Left lung (tissue), 10 donors: Measurements from ENCODE around the gene TSPEAR. TPM values are rescaled to one million over a fixed set of nuclear protein-coding genes. Genes with fewer than 3 reads are reported as not detected.

Source experiments
- ATAC-seq: fragments of 200-7000 bp; cut with Tn5 transposase; one replicate; pipeline ENCODE4 v1.9.1; 2020; ENCODE audit warnings: moderate library complexity
- DNase-seq, 4 donors: peaks; one replicate each; pipeline ENCODE4 v3.0.0-alpha.2; 2013 to 2020
- H3K27ac ChIP-seq, 2 donors: fragments of 200-600 bp; sonication (generic) in 1 of 2; one replicate each; pipeline versions ENCODE4 v1.5.0 to v1.8.0; 2020 to 2021
- H3K27me3 ChIP-seq, 2 donors: fragments of 200-600 bp; sonication (generic) in 1 of 2; one replicate each; pipeline versions ENCODE4 v1.5.0 to v1.8.0; 2020 to 2021
- H3K36me3 ChIP-seq, 2 donors: fragments of 200-600 bp; sonication (generic) in 1 of 2; one replicate each; pipeline versions ENCODE4 v1.5.0 to v1.8.0; 2020 to 2021
- H3K4me1 ChIP-seq, 2 donors: fragments of 200-600 bp; one replicate each; pipeline ENCODE4 v1.8.0; 2021
- H3K4me3 ChIP-seq, 2 donors: fragments of 200-600 bp; sonication (generic) in 1 of 2; one replicate each; pipeline versions ENCODE4 v1.5.0 to v1.8.0; 2020 to 2021; ENCODE audit warnings: mild to moderate bottlenecking in 1 of 2
- H3K9me3 ChIP-seq, 2 donors: fragments of 200-600 bp; sonication (generic) in 1 of 2; one replicate each; pipeline versions ENCODE4 v1.5.0 to v1.8.0; 2020 to 2021
- CTCF ChIP-seq, 2 donors: fragments of 200-600 bp; sonication (generic) in 1 of 2; IDR thresholded peaks; one replicate each; pipeline versions ENCODE4 v1.5.0 to v1.8.0; 2021; ENCODE audit warnings: antibody characterized with exemption in 2 of 2
- intact Hi-C, 2 donors: fragments of 100-400 bp; cut with DNase I; formaldehyde crosslinking; loops; one replicate each; pipeline versions ENCODE4 v1.11.2 to v1.14.2; 2022
- polyA plus RNA-seq, 6 donors: library from polyadenylated mRNA; unstranded; fragments of 120-200 nt; gene quantifications; one replicate each; pipeline ENCODE4 v1.2.1, GENCODE V29; 2013; ENCODE audit not compliant: insufficient read length in 6 of 6
- total RNA-seq, 2 donors: library from RNA; stranded (reverse); fragmentation: NEBNext Ultra II Directional; extraction: Animal tissue kit (Norgen Biotek cat#: 25700); gene quantifications; one replicate each; pipeline ENCODE4 v1.2.1, GENCODE V29; 2021
- donor health status: DM: no; HTN: yes; CAD: no.
- donor health status: DM: no; HTN: no; CAD: no.

Gene TSPEAR
- total and polyA plus RNA-seq, 8 donors = 0.10 to 4.7 (median 3.3) TPM

GRCh38 chr21:44448651-44449131, 262.7 kb downstream of the TSPEAR start:
- intact Hi-C loops = no loop called here
- no peaks in the 10 kb centered on the region for H3K36me3 ChIP-seq
- peaks cover 0 to 72% of the 10 kb centered on the region in 2 donors for H3K27me3 ChIP-seq
- no peak overlapping the region for H3K4me3 ChIP-seq
- no peak overlapping the region for H3K27ac ChIP-seq
- H3K9me3 ChIP-seq = peaks cover 0 to 3% of the 10 kb centered on the region in 2 donors
- TF ChIP-seq CTCF (IDR thresholded peaks at IDR 0.05) = no peak
- H3K4me1 ChIP-seq = no peaks in the 10 kb centered on the region
- peak in 2 of 4 donors; percentile 18 to 52 for DNase-seq
- no peak for ATAC-seq

Other genes starting within 250 kb of the TSPEAR start
- gene KRTAP10-1, start 171.4 kb downstream of the TSPEAR start, total RNA-seq = not detected
- not detected for gene KRTAP10-1, start 171.4 kb downstream of the TSPEAR start, polyA plus RNA-seq
- under 1 TPM in 1 of 2 donors, not detected in 1; 0.24 TPM for gene KRTAP10-2, start 160.1 kb downstream of the TSPEAR start, total RNA-seq
- gene KRTAP10-2, start 160.1 kb downstream of the TSPEAR start, polyA plus RNA-seq = not detected
- not detected for gene KRTAP10-3, start 152.8 kb downstream of the TSPEAR start, total RNA-seq
- gene KRTAP10-3, start 152.8 kb downstream of the TSPEAR start, polyA plus RNA-seq = not detected
- not detected for gene KRTAP10-4, start 137.8 kb downstream of the TSPEAR start, total RNA-seq
- gene KRTAP10-4, start 137.8 kb downstream of the TSPEAR start, polyA plus RNA-seq = not detected
- gene KRTAP10-5, start 131.0 kb downstream of the TSPEAR start, total RNA-seq = not detected
- not detected for gene KRTAP10-5, start 131.0 kb downstream of the TSPEAR start, polyA plus RNA-seq
- not detected for gene KRTAP10-6, start 119.1 kb downstream of the TSPEAR start, total RNA-seq
- not detected for gene KRTAP10-6, start 119.1 kb downstream of the TSPEAR start, polyA plus RNA-seq
- not detected for gene KRTAP10-7, start 111.0 kb downstream of the TSPEAR start, total RNA-seq
- not detected for gene KRTAP10-7, start 111.0 kb downstream of the TSPEAR start, polyA plus RNA-seq
- gene KRTAP10-8, start 99.5 kb downstream of the TSPEAR start, total RNA-seq = not detected
- gene KRTAP10-8, start 99.5 kb downstream of the TSPEAR start, polyA plus RNA-seq = not detected
- gene KRTAP10-9, start 84.5 kb downstream of the TSPEAR start, total RNA-seq = not detected
- not detected for gene KRTAP10-9, start 84.5 kb downstream of the TSPEAR start, polyA plus RNA-seq
- not detected for gene KRTAP10-10, start 74.2 kb downstream of the TSPEAR start, total RNA-seq
- not detected for gene KRTAP10-10, start 74.2 kb downstream of the TSPEAR start, polyA plus RNA-seq
- gene KRTAP10-11, start 65.2 kb downstream of the TSPEAR start, total RNA-seq = not detected
- gene KRTAP10-11, start 65.2 kb downstream of the TSPEAR start, polyA plus RNA-seq = not detected
- not detected for gene KRTAP12-4, start 56.9 kb downstream of the TSPEAR start, total RNA-seq
- not detected for gene KRTAP12-4, start 56.9 kb downstream of the TSPEAR start, polyA plus RNA-seq
- gene KRTAP12-3, start 53.6 kb downstream of the TSPEAR start, total RNA-seq = not detected
- not detected for gene KRTAP12-3, start 53.6 kb downstream of the TSPEAR start, polyA plus RNA-seq
- not detected for gene KRTAP12-2, start 44.6 kb downstream of the TSPEAR start, total RNA-seq
- not detected for gene KRTAP12-2, start 44.6 kb downstream of the TSPEAR start, polyA plus RNA-seq
- gene KRTAP12-1, start 29.4 kb downstream of the TSPEAR start, total RNA-seq = not detected
- gene KRTAP12-1, start 29.4 kb downstream of the TSPEAR start, polyA plus RNA-seq = not detected
- gene KRTAP10-12, start 14.4 kb downstream of the TSPEAR start, total RNA-seq = not detected
- not detected for gene KRTAP10-12, start 14.4 kb downstream of the TSPEAR start, polyA plus RNA-seq
- 10 to 100 TPM; 75.0 to 90.9 TPM for gene UBE2G2, start 90.2 kb upstream of the TSPEAR start, total RNA-seq
- 100 to 1,000 TPM; 119 to 157 (median 139) TPM for gene UBE2G2, start 90.2 kb upstream of the TSPEAR start, polyA plus RNA-seq
- 10 to 100 TPM; 92.4 to 99.3 TPM for gene SUMO3, start 106.5 kb upstream of the TSPEAR start, total RNA-seq
- 100 to 1,000 TPM; 114 to 136 (median 123) TPM for gene SUMO3, start 106.5 kb upstream of the TSPEAR start, polyA plus RNA-seq
- 100 to 1,000 TPM; 247 to 263 TPM for gene PTTG1IP, start 162.1 kb upstream of the TSPEAR start, total RNA-seq
- gene PTTG1IP, start 162.1 kb upstream of the TSPEAR start, polyA plus RNA-seq = 100 to 1,000 TPM; 195 to 240 (median 214) TPM
- 100 to 1,000 TPM; 185 to 404 TPM for gene ITGB2, start 209.3 kb upstream of the TSPEAR start, total RNA-seq
- 10 to 100 TPM in 4 of 6 donors, 1 to 10 TPM in 2; 7.7 to 15.8 (median 10.5) TPM for gene ITGB2, start 209.3 kb upstream of the TSPEAR start, polyA plus RNA-seq
- gene SLX9, start 228.5 kb upstream of the TSPEAR start, total RNA-seq = 10 to 100 TPM; 16.4 to 29.6 TPM
- gene SLX9, start 228.5 kb upstream of the TSPEAR start, polyA plus RNA-seq = 10 to 100 TPM; 11.5 to 19.6 (median 14.5) TPM